SK-N-SH (cell line): ENCODE measurements around the gene ZNF396.

Experiments used
- CHD2 ChIP-seq: fragments of 150-350 bp; IDR thresholded peaks from 2 replicates; pipeline ENCODE4 v1.6.1; 2018; ENCODE audit warnings: low read length; ENCODE audit not compliant: partially characterized antibody
- EP300 ChIP-seq, 2 experiments: IDR thresholded peaks; 2 replicates each; pipeline versions ENCODE4 v1.4.0 to v1.6.1; 2012; ENCODE audit warnings: borderline replicate concordance in 1 of 2, low read depth in 1 of 2, low read length in 1 of 2
- FOSL2 ChIP-seq: IDR thresholded peaks from 2 replicates; pipeline ENCODE4 v1.4.0; 2012; ENCODE audit warnings: low read depth, mild to moderate bottlenecking, moderate library complexity, borderline replicate concordance
- FOXJ3 ChIP-seq: sonication (generic); formaldehyde crosslinking; IDR thresholded peaks from 2 replicates; pipeline ENCODE4 v1.5.1; 2020; ENCODE audit warnings: mild to moderate bottlenecking, missing genetic modification reagents
- PBX3 ChIP-seq: IDR thresholded peaks from 2 replicates; pipeline ENCODE4; 2012
- POLR2AphosphoS5 ChIP-seq: IDR thresholded peaks from 2 replicates; pipeline ENCODE4 v1.6.1; 2012; ENCODE audit warnings: low read depth, low read length
- RAD21 ChIP-seq: IDR thresholded peaks from 2 replicates; pipeline ENCODE4 v1.6.1; 2012; ENCODE audit warnings: mild to moderate bottlenecking, low read length
- SIN3A ChIP-seq: IDR thresholded peaks from 2 replicates; pipeline ENCODE4 v1.6.1; 2012; ENCODE audit warnings: low read depth, mild to moderate bottlenecking, low read length, moderate library complexity, borderline replicate concordance
- TAF1 ChIP-seq: IDR thresholded peaks from 2 replicates; pipeline ENCODE4 v1.6.1; 2012; ENCODE audit warnings: low read depth, mild to moderate bottlenecking, low read length, moderate library complexity, borderline replicate concordance
- USF2 ChIP-seq: fragments of 150-350 bp; IDR thresholded peaks from 2 replicates; pipeline ENCODE4 v1.6.1; 2017; ENCODE audit warnings: antibody characterized with exemption, low read length, low read depth, borderline replicate concordance
- TF ChIP-seq, protein P1 (sequence below): fragments of 200-600 bp; sonication (generic); IDR thresholded peaks from 2 replicates; pipeline ENCODE4 v1.6.1; 2017; ENCODE audit warnings: antibody characterized with exemption, mild to moderate bottlenecking, moderate library complexity
- TF ChIP-seq, protein P2 (sequence below): IDR thresholded peaks from 2 replicates; pipeline ENCODE4 v1.4.0; 2012; ENCODE audit warnings: low read depth
- TF ChIP-seq, protein P3 (sequence below): IDR thresholded peaks from 2 replicates; pipeline ENCODE4 v1.4.0; 2012; ENCODE audit warnings: low read depth, borderline replicate concordance

GRCh38 chr18:35361570-35362321 is 15.4 kb downstream of the ZNF396 start:
- TF ChIP-seq, protein P1, sequence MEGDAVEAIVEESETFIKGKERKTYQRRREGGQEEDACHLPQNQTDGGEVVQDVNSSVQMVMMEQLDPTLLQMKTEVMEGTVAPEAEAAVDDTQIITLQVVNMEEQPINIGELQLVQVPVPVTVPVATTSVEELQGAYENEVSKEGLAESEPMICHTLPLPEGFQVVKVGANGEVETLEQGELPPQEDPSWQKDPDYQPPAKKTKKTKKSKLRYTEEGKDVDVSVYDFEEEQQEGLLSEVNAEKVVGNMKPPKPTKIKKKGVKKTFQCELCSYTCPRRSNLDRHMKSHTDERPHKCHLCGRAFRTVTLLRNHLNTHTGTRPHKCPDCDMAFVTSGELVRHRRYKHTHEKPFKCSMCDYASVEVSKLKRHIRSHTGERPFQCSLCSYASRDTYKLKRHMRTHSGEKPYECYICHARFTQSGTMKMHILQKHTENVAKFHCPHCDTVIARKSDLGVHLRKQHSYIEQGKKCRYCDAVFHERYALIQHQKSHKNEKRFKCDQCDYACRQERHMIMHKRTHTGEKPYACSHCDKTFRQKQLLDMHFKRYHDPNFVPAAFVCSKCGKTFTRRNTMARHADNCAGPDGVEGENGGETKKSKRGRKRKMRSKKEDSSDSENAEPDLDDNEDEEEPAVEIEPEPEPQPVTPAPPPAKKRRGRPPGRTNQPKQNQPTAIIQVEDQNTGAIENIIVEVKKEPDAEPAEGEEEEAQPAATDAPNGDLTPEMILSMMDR, result no peak
- no peak for TF ChIP-seq RAD21
- no peak for TF ChIP-seq TAF1
- no peak for TF ChIP-seq FOXJ3 (CRISPR knock-in tag)
- TF ChIP-seq CHD2, result no peak
- TF ChIP-seq POLR2AphosphoS5, result no peak
- no peak for TF ChIP-seq FOSL2
- TF ChIP-seq, protein P2, sequence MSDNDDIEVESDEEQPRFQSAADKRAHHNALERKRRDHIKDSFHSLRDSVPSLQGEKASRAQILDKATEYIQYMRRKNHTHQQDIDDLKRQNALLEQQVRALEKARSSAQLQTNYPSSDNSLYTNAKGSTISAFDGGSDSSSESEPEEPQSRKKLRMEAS, result no peak
- TF ChIP-seq PBX3, result no peak
- no peak for TF ChIP-seq SIN3A
- TF ChIP-seq, protein P3, sequence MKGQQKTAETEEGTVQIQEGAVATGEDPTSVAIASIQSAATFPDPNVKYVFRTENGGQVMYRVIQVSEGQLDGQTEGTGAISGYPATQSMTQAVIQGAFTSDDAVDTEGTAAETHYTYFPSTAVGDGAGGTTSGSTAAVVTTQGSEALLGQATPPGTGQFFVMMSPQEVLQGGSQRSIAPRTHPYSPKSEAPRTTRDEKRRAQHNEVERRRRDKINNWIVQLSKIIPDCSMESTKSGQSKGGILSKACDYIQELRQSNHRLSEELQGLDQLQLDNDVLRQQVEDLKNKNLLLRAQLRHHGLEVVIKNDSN, result no peak
- no peak for TF ChIP-seq USF2
- no peak for TF ChIP-seq EP300 (IDR thresholded peaks at IDR 0.05; ENCODE audit: borderline replicate concordance in 1 of 2, low read depth in 1 of 2, low read length in 1 of 2)
